SK-N-SH treated with all-trans-retinoic acid at 6 μM for 48 hours (cell line): ENCODE data around the gene CNTN4.

Experiments used
- ATAC-seq: fragments of 200-7000 bp; cut with Tn5 transposase; 3 replicates; pipeline ENCODE4 v1.9.1; 2020; ENCODE audit warnings: mild to moderate bottlenecking, moderate library complexity
- ARNTL ChIP-seq: fragments of 450-650 bp; formaldehyde crosslinking; IDR thresholded peaks from 2 replicates; pipeline ENCODE4 v1.5.0; 2020; ENCODE audit warnings: low read depth, mild to moderate bottlenecking, moderate library complexity, borderline replicate concordance
- BACH2 ChIP-seq: fragments of 250-450 bp; sonication (Bioruptor Pico); IDR thresholded peaks from 2 replicates; pipeline ENCODE4 v1.9.0; 2021; ENCODE audit warnings: mild to moderate bottlenecking, borderline replicate concordance
- ESRRG ChIP-seq: fragments of 250-450 bp; sonication (Bioruptor Pico); IDR thresholded peaks from 2 replicates; pipeline ENCODE4 v1.6.1; 2021; ENCODE audit warnings: mild to moderate bottlenecking
- GLIS3 ChIP-seq: fragments of 250-450 bp; sonication (Bioruptor Pico); IDR thresholded peaks from 2 replicates; pipeline ENCODE4 v1.5.0; 2020; ENCODE audit warnings: mild to moderate bottlenecking, moderate library complexity
- ISL1 ChIP-seq: fragments of 250-450 bp; sonication (Bioruptor Pico); IDR thresholded peaks from 2 replicates; pipeline ENCODE4 v2.1.2; 2022; ENCODE audit warnings: mild to moderate bottlenecking, moderate library complexity
- PPARA ChIP-seq: fragments of 250-450 bp; sonication (Bioruptor Pico); IDR thresholded peaks from 2 replicates; pipeline ENCODE4 v1.5.0; 2020; ENCODE audit warnings: mild to moderate bottlenecking, borderline replicate concordance
- RARB ChIP-seq: fragments of 250-450 bp; sonication (Bioruptor Pico); IDR thresholded peaks from 2 replicates; pipeline ENCODE4 v1.8.0; 2021; ENCODE audit warnings: mild to moderate bottlenecking, moderate library complexity
- SNAI2 ChIP-seq: fragments of 250-450 bp; sonication (Bioruptor Pico); IDR thresholded peaks from 2 replicates; pipeline ENCODE4 v1.5.0; 2020; ENCODE audit warnings: mild to moderate bottlenecking, moderate library complexity
- TCF4 ChIP-seq: fragments of 250-450 bp; sonication (Bioruptor Pico); IDR thresholded peaks from 2 replicates; pipeline ENCODE4 v1.8.0; 2021; ENCODE audit warnings: mild to moderate bottlenecking, moderate library complexity, borderline replicate concordance
- TOX ChIP-seq: fragments of 250-450 bp; sonication (Bioruptor Pico); IDR thresholded peaks from 2 replicates; pipeline ENCODE4 v1.8.0; 2021; ENCODE audit warnings: mild to moderate bottlenecking, moderate library complexity, borderline replicate concordance
- ZC3H10 ChIP-seq: fragments of 250-450 bp; sonication (Bioruptor Pico); IDR thresholded peaks from 2 replicates; pipeline ENCODE4 v1.5.1; 2021; ENCODE audit warnings: mild to moderate bottlenecking, moderate library complexity
- ZFP3 ChIP-seq: fragments of 250-450 bp; sonication (Bioruptor Pico); IDR thresholded peaks from 2 replicates; pipeline ENCODE4 v1.5.0; 2020; ENCODE audit warnings: mild to moderate bottlenecking, moderate library complexity
- ZNF565 ChIP-seq: fragments of 450-650 bp; formaldehyde crosslinking; conservative IDR thresholded peaks from 2 replicates; pipeline ENCODE4 v1.5.0; 2020; ENCODE audit warnings: low read depth, mild to moderate bottlenecking, moderate library complexity
- ZNF70 ChIP-seq: fragments of 450-650 bp; formaldehyde crosslinking; IDR thresholded peaks from 2 replicates; pipeline ENCODE4 v1.5.0; 2020; ENCODE audit warnings: mild to moderate bottlenecking, moderate library complexity
- ZNF8 ChIP-seq: fragments of 450-650 bp; formaldehyde crosslinking; IDR thresholded peaks from 2 replicates; pipeline ENCODE4 v1.5.0; 2020; ENCODE audit warnings: mild to moderate bottlenecking, moderate library complexity
- TF ChIP-seq, protein P1 (sequence below): fragments of 250-450 bp; sonication (Bioruptor Pico); IDR thresholded peaks from 2 replicates; pipeline ENCODE4 v1.8.0; 2020; ENCODE audit warnings: mild to moderate bottlenecking, moderate library complexity, borderline replicate concordance
- TF ChIP-seq, protein P2 (sequence below): fragments of 250-450 bp; sonication (Bioruptor Pico); IDR thresholded peaks from 2 replicates; pipeline ENCODE4 v1.5.1; 2021; ENCODE audit warnings: mild to moderate bottlenecking, moderate library complexity
- TF ChIP-seq, protein P3 (sequence below): fragments of 250-450 bp; sonication (Bioruptor Pico); IDR thresholded peaks from 2 replicates; pipeline ENCODE4 v1.8.0; 2021; ENCODE audit warnings: low read depth, mild to moderate bottlenecking, moderate library complexity, borderline replicate concordance
- TF ChIP-seq, protein P4 (sequence below): fragments of 250-450 bp; sonication (Bioruptor Pico); IDR thresholded peaks from 2 replicates; pipeline ENCODE4 v1.5.1; 2020; ENCODE audit warnings: low read depth, mild to moderate bottlenecking, moderate library complexity

Gene CNTN4

DNA sequence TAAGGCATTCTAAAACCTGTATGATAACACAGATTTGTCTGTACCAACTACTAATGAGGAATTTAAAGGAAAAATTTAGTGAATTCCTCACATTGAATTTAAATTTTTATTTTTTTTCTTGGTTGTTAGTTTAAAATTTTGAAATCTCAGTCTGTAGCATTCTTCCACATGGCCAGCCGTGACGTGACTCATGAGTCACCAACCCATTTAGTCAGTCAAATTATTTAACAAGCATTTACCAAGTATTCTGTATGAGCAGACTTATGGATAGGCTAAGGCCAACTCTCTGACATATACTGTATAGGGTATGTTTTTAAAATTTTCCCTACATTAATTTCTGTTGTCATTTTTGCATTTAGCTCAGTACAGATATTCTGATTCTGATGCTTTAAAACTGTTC is 112.9 kb downstream of the CNTN4 start:
- TF ChIP-seq, protein P1, sequence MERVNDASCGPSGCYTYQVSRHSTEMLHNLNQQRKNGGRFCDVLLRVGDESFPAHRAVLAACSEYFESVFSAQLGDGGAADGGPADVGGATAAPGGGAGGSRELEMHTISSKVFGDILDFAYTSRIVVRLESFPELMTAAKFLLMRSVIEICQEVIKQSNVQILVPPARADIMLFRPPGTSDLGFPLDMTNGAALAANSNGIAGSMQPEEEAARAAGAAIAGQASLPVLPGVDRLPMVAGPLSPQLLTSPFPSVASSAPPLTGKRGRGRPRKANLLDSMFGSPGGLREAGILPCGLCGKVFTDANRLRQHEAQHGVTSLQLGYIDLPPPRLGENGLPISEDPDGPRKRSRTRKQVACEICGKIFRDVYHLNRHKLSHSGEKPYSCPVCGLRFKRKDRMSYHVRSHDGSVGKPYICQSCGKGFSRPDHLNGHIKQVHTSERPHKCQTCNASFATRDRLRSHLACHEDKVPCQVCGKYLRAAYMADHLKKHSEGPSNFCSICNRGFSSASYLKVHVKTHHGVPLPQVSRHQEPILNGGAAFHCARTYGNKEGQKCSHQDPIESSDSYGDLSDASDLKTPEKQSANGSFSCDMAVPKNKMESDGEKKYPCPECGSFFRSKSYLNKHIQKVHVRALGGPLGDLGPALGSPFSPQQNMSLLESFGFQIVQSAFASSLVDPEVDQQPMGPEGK (CRISPR knock-in tag): no peak
- TF ChIP-seq TOX: no peak
- no peak for TF ChIP-seq SNAI2 (CRISPR knock-in tag)
- no peak for TF ChIP-seq TCF4 (CRISPR knock-in tag)
- no peak for TF ChIP-seq BACH2 (CRISPR knock-in tag)
- TF ChIP-seq ZNF70 (CRISPR knock-in tag): no peak
- TF ChIP-seq, protein P2, sequence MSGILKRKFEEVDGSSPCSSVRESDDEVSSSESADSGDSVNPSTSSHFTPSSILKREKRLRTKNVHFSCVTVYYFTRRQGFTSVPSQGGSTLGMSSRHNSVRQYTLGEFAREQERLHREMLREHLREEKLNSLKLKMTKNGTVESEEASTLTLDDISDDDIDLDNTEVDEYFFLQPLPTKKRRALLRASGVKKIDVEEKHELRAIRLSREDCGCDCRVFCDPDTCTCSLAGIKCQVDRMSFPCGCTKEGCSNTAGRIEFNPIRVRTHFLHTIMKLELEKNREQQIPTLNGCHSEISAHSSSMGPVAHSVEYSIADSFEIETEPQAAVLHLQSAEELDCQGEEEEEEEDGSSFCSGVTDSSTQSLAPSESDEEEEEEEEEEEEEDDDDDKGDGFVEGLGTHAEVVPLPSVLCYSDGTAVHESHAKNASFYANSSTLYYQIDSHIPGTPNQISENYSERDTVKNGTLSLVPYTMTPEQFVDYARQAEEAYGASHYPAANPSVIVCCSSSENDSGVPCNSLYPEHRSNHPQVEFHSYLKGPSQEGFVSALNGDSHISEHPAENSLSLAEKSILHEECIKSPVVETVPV: no peak
- no peak for TF ChIP-seq ZC3H10 (CRISPR knock-in tag)
- TF ChIP-seq ZNF565 (CRISPR knock-in tag): no peak
- TF ChIP-seq, protein P3, sequence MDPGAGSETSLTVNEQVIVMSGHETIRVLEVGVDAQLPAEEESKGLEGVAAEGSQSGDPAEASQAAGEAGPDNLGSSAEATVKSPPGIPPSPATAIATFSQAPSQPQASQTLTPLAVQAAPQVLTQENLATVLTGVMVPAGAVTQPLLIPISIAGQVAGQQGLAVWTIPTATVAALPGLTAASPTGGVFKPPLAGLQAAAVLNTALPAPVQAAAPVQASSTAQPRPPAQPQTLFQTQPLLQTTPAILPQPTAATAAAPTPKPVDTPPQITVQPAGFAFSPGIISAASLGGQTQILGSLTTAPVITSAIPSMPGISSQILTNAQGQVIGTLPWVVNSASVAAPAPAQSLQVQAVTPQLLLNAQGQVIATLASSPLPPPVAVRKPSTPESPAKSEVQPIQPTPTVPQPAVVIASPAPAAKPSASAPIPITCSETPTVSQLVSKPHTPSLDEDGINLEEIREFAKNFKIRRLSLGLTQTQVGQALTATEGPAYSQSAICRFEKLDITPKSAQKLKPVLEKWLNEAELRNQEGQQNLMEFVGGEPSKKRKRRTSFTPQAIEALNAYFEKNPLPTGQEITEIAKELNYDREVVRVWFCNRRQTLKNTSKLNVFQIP (CRISPR knock-in tag): no peak
- TF ChIP-seq ZNF8 (CRISPR knock-in tag): no peak
- no peak for TF ChIP-seq ESRRG (CRISPR knock-in tag)
- TF ChIP-seq ARNTL (CRISPR knock-in tag): no peak
- no peak for TF ChIP-seq ZFP3 (CRISPR knock-in tag)
- TF ChIP-seq GLIS3 (CRISPR knock-in tag): no peak
- no peak for TF ChIP-seq PPARA (CRISPR knock-in tag)
- TF ChIP-seq, protein P4, sequence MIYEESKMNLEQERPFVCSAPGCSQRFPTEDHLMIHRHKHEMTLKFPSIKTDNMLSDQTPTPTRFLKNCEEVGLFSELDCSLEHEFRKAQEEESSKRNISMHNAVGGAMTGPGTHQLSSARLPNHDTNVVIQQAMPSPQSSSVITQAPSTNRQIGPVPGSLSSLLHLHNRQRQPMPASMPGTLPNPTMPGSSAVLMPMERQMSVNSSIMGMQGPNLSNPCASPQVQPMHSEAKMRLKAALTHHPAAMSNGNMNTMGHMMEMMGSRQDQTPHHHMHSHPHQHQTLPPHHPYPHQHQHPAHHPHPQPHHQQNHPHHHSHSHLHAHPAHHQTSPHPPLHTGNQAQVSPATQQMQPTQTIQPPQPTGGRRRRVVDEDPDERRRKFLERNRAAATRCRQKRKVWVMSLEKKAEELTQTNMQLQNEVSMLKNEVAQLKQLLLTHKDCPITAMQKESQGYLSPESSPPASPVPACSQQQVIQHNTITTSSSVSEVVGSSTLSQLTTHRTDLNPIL: no peak
- no peak for TF ChIP-seq ISL1
- TF ChIP-seq RARB: no peak
- no peak for ATAC-seq

DNA sequence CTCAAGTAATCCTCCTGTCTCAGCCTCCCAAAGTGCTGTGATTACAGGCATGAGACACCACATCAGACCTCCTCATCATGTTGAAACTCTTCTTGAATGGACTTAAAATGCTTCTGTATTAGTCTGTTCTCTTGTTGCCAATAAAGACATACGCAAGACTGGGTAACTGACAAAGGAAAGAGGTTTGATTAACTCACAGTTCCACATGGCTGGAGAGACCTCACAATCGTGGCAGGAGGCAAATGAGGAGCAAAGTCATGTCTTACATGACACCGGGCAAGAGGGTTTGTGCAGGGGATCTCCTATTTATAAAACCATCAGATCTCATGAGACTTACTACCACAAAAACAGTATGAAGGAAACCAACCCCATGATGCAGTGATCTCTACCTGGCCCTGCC is 113.5 kb downstream of the CNTN4 start:
- no peak for ATAC-seq
- no peak for TF ChIP-seq GLIS3 (CRISPR knock-in tag)
- TF ChIP-seq ZNF70 (CRISPR knock-in tag): no peak
- TF ChIP-seq, all 23 proteins: peak for 0

DNA sequence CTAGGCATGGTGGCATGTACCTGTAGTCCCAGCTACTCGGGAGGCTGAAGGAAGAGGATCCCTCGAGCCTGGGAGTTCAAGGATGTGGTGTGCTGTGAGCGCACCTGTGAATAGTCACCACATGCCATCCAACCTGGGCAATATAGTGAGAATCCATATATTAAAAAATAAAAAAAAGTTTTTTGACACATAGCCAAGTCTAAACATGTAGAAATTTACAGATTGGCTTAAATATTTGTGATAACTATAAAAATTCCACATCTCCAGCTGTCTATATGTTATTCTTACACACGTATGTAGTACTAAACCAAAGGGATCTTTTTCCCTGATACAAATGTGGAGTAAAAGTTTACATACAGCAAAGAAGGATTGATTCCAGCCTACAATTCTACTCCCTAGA is 119.7 kb downstream of the CNTN4 start:
- no peak for ATAC-seq
- TF ChIP-seq, protein P1 (CRISPR knock-in tag): no peak
- TF ChIP-seq ISL1 (no peak), ARNTL (CRISPR knock-in tag) (no peak), ZNF8 (CRISPR knock-in tag) (no peak), TCF4 (CRISPR knock-in tag) (no peak), RARB (no peak), SNAI2 (CRISPR knock-in tag) (no peak)
- TF ChIP-seq, protein P3 (CRISPR knock-in tag): no peak
